ENCODE data around the gene PARD3B.
A peak's percentile ranks its signal among the peaks of the same experiment; 100 is the strongest.

The PARD3B gene

DNA sequence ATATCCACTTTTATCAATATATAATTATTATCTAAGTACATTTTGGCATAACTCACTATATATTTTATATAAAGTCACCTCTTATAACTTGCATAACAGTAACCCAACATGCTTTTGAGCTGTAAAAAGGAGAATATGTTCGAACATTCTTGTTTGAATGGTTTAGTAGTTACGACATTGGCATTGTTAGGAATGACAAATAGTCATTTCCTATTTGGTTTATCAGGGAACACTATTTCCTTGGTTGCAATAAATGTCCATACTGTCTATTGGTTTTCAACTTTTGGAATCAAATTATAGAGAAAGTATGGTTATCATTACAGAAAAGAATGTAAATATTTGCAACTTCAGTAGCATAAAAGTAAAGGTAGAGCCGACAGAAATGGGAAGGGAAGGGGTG, 124.1 kb downstream of the PARD3B start:
- TF ChIP-seq, protein P1, sequence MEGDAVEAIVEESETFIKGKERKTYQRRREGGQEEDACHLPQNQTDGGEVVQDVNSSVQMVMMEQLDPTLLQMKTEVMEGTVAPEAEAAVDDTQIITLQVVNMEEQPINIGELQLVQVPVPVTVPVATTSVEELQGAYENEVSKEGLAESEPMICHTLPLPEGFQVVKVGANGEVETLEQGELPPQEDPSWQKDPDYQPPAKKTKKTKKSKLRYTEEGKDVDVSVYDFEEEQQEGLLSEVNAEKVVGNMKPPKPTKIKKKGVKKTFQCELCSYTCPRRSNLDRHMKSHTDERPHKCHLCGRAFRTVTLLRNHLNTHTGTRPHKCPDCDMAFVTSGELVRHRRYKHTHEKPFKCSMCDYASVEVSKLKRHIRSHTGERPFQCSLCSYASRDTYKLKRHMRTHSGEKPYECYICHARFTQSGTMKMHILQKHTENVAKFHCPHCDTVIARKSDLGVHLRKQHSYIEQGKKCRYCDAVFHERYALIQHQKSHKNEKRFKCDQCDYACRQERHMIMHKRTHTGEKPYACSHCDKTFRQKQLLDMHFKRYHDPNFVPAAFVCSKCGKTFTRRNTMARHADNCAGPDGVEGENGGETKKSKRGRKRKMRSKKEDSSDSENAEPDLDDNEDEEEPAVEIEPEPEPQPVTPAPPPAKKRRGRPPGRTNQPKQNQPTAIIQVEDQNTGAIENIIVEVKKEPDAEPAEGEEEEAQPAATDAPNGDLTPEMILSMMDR (IDR thresholded peaks at IDR 0.05; ENCODE audit: control insufficient read depth, extremely low read depth, insufficient read depth), result no peak
- DNase-seq (ENCODE audit: low read depth), result no peak
- H3K4me3 ChIP-seq (ENCODE audit: low read depth, low read length), result no peak overlapping the region

DNA sequence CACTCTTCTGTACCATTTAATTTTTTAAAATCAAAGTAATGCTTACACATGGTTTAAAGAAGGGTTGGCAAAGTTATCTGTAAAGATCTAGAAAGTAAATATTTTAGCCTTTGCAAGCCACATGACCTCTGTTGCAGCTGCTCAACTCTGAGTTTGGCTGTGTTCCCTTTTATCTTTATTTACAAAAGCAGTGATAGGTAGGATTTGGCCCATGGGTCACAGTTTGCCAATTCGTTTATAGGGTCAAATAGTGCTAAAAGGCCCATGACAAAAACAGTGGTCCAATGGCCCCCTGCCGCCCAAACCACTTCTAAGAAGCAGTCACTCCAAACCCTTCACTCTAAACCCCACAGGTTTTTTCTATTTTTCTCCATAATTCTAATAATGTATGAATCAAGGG, 124.8 kb downstream of the PARD3B start:
- TF ChIP-seq, protein P1 (IDR thresholded peaks at IDR 0.05; ENCODE audit: control insufficient read depth, extremely low read depth, insufficient read depth), result no peak
- no peak overlapping the region for H3K4me3 ChIP-seq (ENCODE audit: low read depth, low read length)
- DNase-seq (ENCODE audit: low read depth), result peak; percentile 74

DNA sequence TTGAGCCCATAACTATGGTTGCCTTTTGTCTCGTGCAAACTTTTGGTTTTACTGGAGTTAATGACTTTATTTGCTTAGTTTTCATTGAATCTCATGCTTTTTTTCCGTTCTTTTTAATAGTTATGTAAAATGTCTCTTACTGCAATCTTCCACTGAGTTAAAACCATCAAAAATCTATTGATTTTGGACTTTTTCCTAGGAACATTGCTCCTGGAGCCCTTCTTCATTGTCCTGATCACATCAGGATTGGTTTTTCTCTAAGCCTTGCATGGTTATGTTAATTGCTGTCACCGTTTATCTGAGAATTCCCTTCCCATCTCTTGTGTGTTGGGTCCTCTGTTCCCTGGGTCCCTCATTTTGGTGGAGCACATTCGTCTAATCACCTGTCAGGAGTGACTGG, 125.5 kb downstream of the PARD3B start:
- no peak for DNase-seq (ENCODE audit: low read depth)
- TF ChIP-seq, protein P1 (IDR thresholded peaks at IDR 0.05; ENCODE audit: control insufficient read depth, extremely low read depth, insufficient read depth), result no peak

DNA sequence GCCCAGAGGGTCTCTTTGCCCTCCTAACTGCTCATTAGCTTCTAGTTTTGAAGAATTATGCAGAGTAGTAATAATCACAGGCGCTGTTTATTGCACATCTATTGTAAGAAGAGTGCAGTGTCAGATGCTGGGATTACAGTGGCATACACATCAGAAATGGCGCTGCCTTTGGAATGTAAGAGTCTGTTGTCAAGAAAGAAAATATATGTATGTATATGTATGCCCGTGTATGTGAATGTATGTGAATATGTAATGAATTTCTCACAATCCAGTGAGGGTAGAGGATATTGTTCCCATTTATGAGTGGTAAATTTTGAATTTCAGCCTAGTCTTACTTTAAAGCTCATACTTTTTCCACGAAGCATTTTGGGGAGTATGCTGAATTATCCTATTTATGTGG, 127.5 kb downstream of the PARD3B start:
- TF ChIP-seq, protein P1 (IDR thresholded peaks at IDR 0.05; ENCODE audit: control insufficient read depth, extremely low read depth, insufficient read depth), result no peak
- DNase-seq (ENCODE audit: low read depth), result no peak

More for the DNA sequence above, 125.5 kb downstream of the PARD3B start:
- H3K4me3 ChIP-seq (ENCODE audit: low read depth, low read length), result no peak overlapping the region

DNA sequence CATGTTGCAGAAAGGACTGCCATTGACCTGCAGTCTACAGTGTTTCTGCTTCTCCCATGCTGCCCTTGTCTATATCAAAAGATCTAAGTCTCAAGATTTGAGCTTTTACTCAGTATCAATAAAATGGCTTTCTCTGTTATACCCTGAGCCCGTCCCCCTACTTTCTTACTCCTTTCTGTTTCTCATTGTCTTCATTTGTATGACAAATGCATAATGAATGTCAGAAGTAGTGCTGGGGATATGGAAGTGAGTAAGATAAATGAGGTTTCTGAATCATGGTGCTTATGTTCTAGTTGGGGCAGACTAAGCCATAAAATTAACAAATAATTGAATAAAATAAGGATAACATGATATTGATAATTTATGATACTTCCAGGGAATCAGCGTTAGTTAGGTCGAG, 128.6 kb downstream of the PARD3B start:
- H3K4me3 ChIP-seq (ENCODE audit: low read depth, low read length), result no peak overlapping the region
- TF ChIP-seq, protein P1 (IDR thresholded peaks at IDR 0.05; ENCODE audit: control insufficient read depth, extremely low read depth, insufficient read depth), result no peak
- DNase-seq (ENCODE audit: low read depth), result no peak

More for the DNA sequence above, 127.5 kb downstream of the PARD3B start:
- no peak overlapping the region for H3K4me3 ChIP-seq (ENCODE audit: low read depth, low read length)

DNA sequence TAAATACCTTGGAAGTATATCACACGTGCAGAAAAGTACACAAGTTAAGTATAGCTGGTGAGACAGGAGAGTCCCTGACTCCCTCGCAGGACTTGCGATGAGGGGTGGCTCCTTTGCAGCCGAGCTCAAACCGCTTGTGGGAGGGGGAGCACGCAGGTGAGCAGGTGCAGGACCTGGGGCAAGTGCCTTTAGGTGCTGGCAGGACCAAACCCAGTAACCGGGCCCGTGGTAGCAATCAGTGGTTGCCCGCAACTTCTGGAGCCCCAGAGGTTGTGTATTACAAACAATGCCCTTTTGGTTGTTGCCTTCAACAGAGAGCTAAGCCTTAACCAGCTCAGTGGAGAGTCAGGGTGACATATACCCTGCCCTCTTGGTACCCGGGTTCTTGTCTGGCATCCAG, 132.8 kb downstream of the PARD3B start:
- H3K4me3 ChIP-seq (ENCODE audit: low read depth, low read length), result no peak overlapping the region
- DNase-seq (ENCODE audit: low read depth), result no peak
- TF ChIP-seq, protein P1 (IDR thresholded peaks at IDR 0.05; ENCODE audit: control insufficient read depth, extremely low read depth, insufficient read depth), result no peak

DNA sequence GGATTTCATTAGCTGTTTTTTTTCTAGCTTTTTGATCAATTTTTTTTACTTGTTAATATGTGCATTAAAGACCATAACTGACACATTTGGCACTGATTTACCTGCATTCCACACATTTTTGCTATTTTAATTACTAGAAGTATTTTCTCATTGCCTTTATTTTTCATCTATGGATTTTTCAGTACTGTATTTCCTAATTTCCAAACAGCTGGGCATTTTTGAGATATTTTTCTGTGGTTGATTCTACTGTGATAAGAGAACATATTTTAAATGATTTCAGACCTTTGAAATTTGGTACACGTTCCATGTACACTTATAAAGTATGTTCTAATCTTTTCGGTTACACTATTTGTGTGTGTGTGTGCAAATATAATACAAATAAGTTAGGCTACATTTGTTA, 135.3 kb downstream of the PARD3B start:
- H3K4me3 ChIP-seq (ENCODE audit: low read depth, low read length), result no peak overlapping the region
- no peak for DNase-seq (ENCODE audit: low read depth)
- TF ChIP-seq, protein P1 (IDR thresholded peaks at IDR 0.05; ENCODE audit: control insufficient read depth, extremely low read depth, insufficient read depth), result no peak
